Loucy (cell line): ENCODE measurements around the gene PPP1R13B.

Experiments used
- EZH2phosphoT487 ChIP-seq: fragments of 200-600 bp; IDR thresholded peaks from 2 replicates; pipeline ENCODE4 v1.6.1; 2018; ENCODE audit warnings: antibody characterized with exemption, mild to moderate bottlenecking, moderate library complexity, borderline replicate concordance
- TF ChIP-seq, protein P1 (sequence below): fragments of 200-600 bp; sonication (generic); conservative IDR thresholded peaks from 2 replicates; pipeline ENCODE4 v1.5.1; 2014; ENCODE audit warnings: mild to moderate bottlenecking, antibody characterized with exemption, low read length

GRCh38 chr14:103692871-103693270 is 154.5 kb downstream of the PPP1R13B start:
- TF ChIP-seq, protein P1, sequence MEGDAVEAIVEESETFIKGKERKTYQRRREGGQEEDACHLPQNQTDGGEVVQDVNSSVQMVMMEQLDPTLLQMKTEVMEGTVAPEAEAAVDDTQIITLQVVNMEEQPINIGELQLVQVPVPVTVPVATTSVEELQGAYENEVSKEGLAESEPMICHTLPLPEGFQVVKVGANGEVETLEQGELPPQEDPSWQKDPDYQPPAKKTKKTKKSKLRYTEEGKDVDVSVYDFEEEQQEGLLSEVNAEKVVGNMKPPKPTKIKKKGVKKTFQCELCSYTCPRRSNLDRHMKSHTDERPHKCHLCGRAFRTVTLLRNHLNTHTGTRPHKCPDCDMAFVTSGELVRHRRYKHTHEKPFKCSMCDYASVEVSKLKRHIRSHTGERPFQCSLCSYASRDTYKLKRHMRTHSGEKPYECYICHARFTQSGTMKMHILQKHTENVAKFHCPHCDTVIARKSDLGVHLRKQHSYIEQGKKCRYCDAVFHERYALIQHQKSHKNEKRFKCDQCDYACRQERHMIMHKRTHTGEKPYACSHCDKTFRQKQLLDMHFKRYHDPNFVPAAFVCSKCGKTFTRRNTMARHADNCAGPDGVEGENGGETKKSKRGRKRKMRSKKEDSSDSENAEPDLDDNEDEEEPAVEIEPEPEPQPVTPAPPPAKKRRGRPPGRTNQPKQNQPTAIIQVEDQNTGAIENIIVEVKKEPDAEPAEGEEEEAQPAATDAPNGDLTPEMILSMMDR = no peak
- TF ChIP-seq EZH2phosphoT487 = no peak
